Stomach (tissue), 9 donors: Measurements from ENCODE around the gene PRXL2B. TPM values are rescaled to one million over a fixed set of nuclear protein-coding genes. Genes with fewer than 3 reads are reported as not detected.

ENCODE experiments used
- DNase-seq, 2 donors: peaks; one replicate each; pipeline versions ENCODE4 v3.0.0 to v3.0.0-alpha.2; 2013 to 2019
- H3K27ac ChIP-seq, 5 donors: fragments of 200-600 bp in 4 of 5; sonication (generic) in 4 of 5; one replicate each; pipeline ENCODE4 v1.5.1; 2013 to 2019; ENCODE audit warnings: mild to moderate bottlenecking in 1 of 5, moderate library complexity in 1 of 5
- H3K27me3 ChIP-seq, 3 donors: fragments of 200-600 bp; sonication (generic); one replicate each; pipeline ENCODE4 v1.5.1; 2017 to 2019; ENCODE audit warnings: mixed run types in 1 of 3
- H3K36me3 ChIP-seq, 4 donors: fragments of 200-600 bp; sonication (generic); 1 replicate in 3 of 4; 2 replicates in 1 of 4; pipeline ENCODE4 v1.5.1; 2016 to 2019
- H3K4me1 ChIP-seq, 4 donors: fragments of 200-600 bp; sonication (generic); one replicate each; pipeline ENCODE4 v1.5.1; 2016 to 2019
- H3K4me3 ChIP-seq, 4 donors: fragments of 200-600 bp; sonication (generic) in 3 of 4; one replicate each; pipeline ENCODE4 v1.5.1; 2016 to 2019; ENCODE audit warnings: mild to moderate bottlenecking in 1 of 4
- H3K9me3 ChIP-seq, 4 donors: fragments of 200-600 bp; sonication (generic); one replicate each; pipeline ENCODE4 v1.5.1; 2016 to 2019
- EP300 ChIP-seq: sonication (generic); formaldehyde crosslinking; IDR thresholded peaks from one replicate; pipeline ENCODE4 v1.6.1; 2017; ENCODE audit warnings: antibody characterized with exemption
- POLR2A ChIP-seq, 4 donors: fragments of 450-650 bp; IDR thresholded peaks; one replicate each; pipeline ENCODE4 v1.6.1; 2016; ENCODE audit warnings: antibody characterized with exemption in 4 of 4, control low read depth in 2 of 4, mild to moderate bottlenecking in 1 of 4, moderate library complexity in 1 of 4
- POLR2AphosphoS5 ChIP-seq, 3 donors: sonication (generic); formaldehyde crosslinking; IDR thresholded peaks; one replicate each; pipeline ENCODE4 v1.6.1; 2016; ENCODE audit warnings: antibody characterized with exemption in 3 of 3
- WGBS, 5 donors: extraction: QIAGEN DNeasy Blood & Tissue Kit in 3 of 5; methylation state at CpG; one replicate each; pipeline versions ENCODE4 v1.1.5 to v1.1.7; 2013 to 2018; 5-methylcytosine and 5-hydroxymethylcytosine counted together
- intact Hi-C: fragments of 100-400 bp; cut with DNase I; formaldehyde crosslinking; loops from one replicate; pipeline ENCODE4 v1.15.1; 2023; ENCODE audit warnings: low total_unique reads
- polyA plus RNA-seq, 3 donors: library from polyadenylated mRNA; stranded (reverse); fragments of 200-250 nt; gene quantifications; one replicate each; pipeline ENCODE4 v1.2.3, GENCODE V29; 2013
- total RNA-seq, 5 donors: library from RNA; depleted of rRNA; stranded (reverse); fragments of >200 nt; gene quantifications; one replicate each; pipeline versions ENCODE4 v1.1.0 to v1.2.3, GENCODE V29; 2014 to 2016
- TF ChIP-seq, protein P1 (sequence below), 7 experiments: fragments of 450-650 bp in 4 of 7; fragments of 200-600 bp in 3 of 7; sonication (generic) in 3 of 7; IDR thresholded peaks; one replicate each; pipeline ENCODE4 v1.5.1; 2016 to 2019; ENCODE audit warnings: antibody characterized with exemption in 7 of 7, control low read depth in 2 of 7, mild to moderate bottlenecking in 1 of 7
- donor health status: healthy with polysubstance abuse.
- donor health status: Bipolar disorder and iron deficiency.
- donor health status: healthy.

The PRXL2B gene
- total and polyA plus RNA-seq, 8 donors: 8.5 to 668 (median 21.0) TPM

DNA sequence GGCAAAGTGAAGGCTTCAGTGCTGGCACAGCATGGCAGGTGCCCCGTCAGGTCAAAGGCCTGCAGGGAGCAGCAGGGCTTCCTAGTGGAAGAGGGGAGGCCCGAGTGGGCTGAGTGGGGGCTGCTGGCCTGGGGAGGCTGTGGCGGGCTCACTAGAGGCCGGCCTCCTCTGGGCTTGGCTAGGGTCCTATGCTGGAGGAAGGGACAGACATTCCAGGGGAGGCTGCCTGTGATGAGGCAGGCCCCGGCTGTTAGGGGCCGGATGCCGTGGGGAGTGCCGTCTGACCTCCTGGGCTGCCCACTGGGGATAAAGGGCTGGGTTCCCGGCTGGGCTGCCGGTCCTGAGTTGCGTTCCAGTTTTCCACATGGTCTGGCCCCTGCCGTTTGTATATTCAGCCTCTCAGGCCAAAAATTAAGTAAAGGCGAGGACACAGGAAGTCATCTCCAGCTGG, 21.1 kb downstream of the PRXL2B start:
- no peaks in the 10 kb centered on the region for H3K36me3 ChIP-seq
- H3K27me3 ChIP-seq: peaks cover 0 to 71% (median 16%) of the 10 kb centered on the region in 3 donors
- WGBS, 5 donors: 66 to 81% (median 69%) methylated on average over 10 to 13 of the region's 13 CpGs
- DNase-seq: peak in 1 of 2 donors; percentile 81
- no peaks in the 10 kb centered on the region for H3K9me3 ChIP-seq
- H3K4me3 ChIP-seq: no peak overlapping the region
- peaks cover 0 to 20% (median 10%) of the 10 kb centered on the region in 4 donors for H3K4me1 ChIP-seq
- H3K27ac ChIP-seq: no peak overlapping the region
- TF ChIP-seq, protein P1, sequence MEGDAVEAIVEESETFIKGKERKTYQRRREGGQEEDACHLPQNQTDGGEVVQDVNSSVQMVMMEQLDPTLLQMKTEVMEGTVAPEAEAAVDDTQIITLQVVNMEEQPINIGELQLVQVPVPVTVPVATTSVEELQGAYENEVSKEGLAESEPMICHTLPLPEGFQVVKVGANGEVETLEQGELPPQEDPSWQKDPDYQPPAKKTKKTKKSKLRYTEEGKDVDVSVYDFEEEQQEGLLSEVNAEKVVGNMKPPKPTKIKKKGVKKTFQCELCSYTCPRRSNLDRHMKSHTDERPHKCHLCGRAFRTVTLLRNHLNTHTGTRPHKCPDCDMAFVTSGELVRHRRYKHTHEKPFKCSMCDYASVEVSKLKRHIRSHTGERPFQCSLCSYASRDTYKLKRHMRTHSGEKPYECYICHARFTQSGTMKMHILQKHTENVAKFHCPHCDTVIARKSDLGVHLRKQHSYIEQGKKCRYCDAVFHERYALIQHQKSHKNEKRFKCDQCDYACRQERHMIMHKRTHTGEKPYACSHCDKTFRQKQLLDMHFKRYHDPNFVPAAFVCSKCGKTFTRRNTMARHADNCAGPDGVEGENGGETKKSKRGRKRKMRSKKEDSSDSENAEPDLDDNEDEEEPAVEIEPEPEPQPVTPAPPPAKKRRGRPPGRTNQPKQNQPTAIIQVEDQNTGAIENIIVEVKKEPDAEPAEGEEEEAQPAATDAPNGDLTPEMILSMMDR (IDR thresholded peaks at IDR 0.05): no peak
- TF ChIP-seq POLR2A (IDR thresholded peaks at IDR 0.05) (no peak), POLR2AphosphoS5 (IDR thresholded peaks at IDR 0.05) (no peak), EP300 (no peak)
- intact Hi-C loops: no loop called here

DNA sequence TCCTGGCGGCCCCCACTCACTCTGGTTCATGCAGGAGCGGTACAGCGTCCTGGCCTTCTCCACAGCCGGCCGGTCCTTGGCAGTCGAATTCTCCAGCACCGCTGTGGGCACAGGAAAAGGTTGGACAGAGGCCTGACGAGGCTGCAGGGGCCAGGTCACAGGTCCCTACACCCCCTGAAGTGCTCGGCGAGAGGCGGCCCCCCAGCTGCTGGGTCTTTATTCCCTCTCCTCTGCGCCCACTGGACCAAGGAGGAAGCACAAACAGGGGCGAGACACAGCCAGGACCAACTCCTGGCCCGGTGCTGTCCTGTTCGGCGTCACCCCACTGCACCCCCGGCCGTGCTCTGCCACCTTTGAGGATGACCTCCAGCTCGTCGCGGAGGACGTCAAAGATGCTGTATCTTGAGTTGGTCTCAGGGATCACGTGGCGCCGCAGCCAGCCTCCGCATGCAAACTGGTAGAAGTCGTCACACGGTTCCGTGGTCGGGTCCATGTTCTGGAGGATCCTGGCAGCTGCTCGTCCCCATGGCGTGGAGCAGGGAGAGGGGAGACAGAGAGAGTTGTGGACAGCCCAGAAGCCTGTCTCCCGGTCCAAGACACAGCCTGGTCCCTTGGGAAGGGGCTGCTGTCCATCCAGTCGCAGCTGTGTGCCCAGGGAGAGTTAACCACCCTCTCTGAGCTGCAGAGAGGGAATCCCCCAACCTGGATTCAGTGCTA, 22.9 kb downstream of the PRXL2B start:
- H3K4me3 ChIP-seq: no peak overlapping the region
- H3K27me3 ChIP-seq: peaks cover 0 to 62% (median 12%) of the 10 kb centered on the region in 3 donors
- 88 to 93% (median 92%) methylated on average over 12 to 34 of the region's 34 CpGs for WGBS, 5 donors
- TF ChIP-seq EP300: no peak
- no peak for TF ChIP-seq POLR2A (IDR thresholded peaks at IDR 0.05)
- no peak for TF ChIP-seq POLR2AphosphoS5 (IDR thresholded peaks at IDR 0.05)
- TF ChIP-seq, protein P1 (IDR thresholded peaks at IDR 0.05): no peak
- H3K36me3 ChIP-seq: no peaks in the 10 kb centered on the region
- peaks cover 0 to 20% (median 10%) of the 10 kb centered on the region in 4 donors for H3K4me1 ChIP-seq
- no peak overlapping the region for H3K27ac ChIP-seq
- peaks cover 0 to 15% (median 14%) of the 10 kb centered on the region in 4 donors for H3K9me3 ChIP-seq
- DNase-seq: peak in 1 of 2 donors; percentile 4
- intact Hi-C loops: loop anchor here (10.0 kb wide), 1 partner anchor 175 kb away; no protein-coding TSS in a partner anchor

DNA sequence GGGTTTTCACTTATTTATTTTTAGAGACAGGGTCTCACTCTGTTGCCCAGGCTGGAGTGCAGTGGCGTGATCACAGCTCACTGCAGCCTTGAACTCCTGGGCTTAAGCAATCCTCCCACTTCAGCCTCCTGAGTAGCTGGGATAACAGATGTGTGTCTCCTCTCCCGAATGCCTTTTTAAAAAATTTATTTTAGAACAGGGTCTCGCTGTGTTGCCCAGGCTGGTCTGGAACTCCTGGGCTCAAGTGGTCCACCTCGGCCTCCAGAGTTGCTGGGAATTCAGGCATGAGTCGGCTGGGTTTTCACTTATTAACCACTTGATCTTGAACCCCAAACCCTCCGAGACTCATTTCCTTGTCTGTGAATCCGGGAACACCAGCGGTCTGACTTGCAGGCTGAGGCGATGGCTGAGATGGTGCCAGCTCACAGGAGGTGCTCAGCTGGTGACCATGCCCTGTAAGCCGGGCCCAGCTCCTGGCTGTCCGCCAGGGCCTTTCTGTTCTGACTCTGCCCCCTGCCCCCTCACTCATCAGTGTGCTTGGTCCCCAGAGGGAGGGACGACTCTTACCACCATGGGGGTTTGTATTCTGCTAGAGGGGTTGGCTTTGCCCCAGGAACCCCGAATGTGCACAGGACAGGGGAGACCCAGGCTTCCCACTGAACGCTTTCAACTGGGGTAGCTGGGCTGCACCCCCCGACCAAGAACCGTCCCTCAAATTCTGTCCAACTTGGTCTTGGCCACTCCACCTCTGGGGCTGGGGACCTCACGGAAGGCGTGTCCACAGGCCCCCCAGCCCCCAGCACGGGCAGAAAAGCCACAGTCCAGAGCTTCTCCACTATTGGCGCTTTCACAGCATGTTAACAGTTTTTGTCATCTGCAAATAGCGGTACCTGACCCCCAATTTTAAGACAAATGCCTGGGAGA, 23.7 kb downstream of the PRXL2B start:
- peak in 1 of 2 donors; percentile 42 for DNase-seq
- H3K4me1 ChIP-seq: peaks cover 0 to 20% (median 10%) of the 10 kb centered on the region in 4 donors
- no peak overlapping the region for H3K27ac ChIP-seq
- peaks cover 0 to 54% (median 12%) of the 10 kb centered on the region in 3 donors for H3K27me3 ChIP-seq
- peak overlapping the region in 1 of 4 donors; percentile 22 for H3K4me3 ChIP-seq
- intact Hi-C loops: loop anchor here (10.0 kb wide), 1 partner anchor 175 kb away; no protein-coding TSS in a partner anchor
- TF ChIP-seq, protein P1 (IDR thresholded peaks at IDR 0.05): no peak
- no peak for TF ChIP-seq EP300
- no peak for TF ChIP-seq POLR2AphosphoS5 (IDR thresholded peaks at IDR 0.05)
- no peak for TF ChIP-seq POLR2A (IDR thresholded peaks at IDR 0.05)
- H3K36me3 ChIP-seq: no peaks in the 10 kb centered on the region
- peaks cover 0 to 22% (median 21%) of the 10 kb centered on the region in 4 donors for H3K9me3 ChIP-seq
- 48 to 66% (median 55%) methylated on average over 17 to 21 of the region's 21 CpGs for WGBS, 5 donors

DNA sequence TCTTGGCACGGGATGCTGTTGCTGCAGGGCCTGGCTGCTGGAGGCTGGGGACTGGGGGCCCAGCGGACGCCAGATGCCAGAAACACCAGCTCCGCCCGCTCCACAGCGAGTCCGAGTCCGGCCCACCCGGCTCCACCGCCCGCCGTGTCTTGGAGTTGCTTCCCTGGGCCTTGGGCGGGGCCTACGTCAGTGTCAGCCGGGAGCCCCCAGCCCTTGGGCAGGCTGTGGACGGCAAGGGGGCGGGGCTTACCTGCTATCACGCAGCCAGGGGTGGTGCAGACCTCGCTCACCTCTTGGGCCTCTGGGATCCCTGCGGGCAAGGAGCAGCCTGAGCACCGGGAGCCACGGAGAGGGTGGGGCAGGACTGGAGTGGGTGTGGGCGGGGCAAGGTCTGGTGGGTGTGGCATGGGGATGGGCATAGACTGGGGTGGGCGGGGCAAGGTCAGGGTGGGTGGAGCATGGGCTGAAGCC, 24.5 kb downstream of the PRXL2B start:
- DNase-seq: peak; percentile 56 to 83
- H3K4me1 ChIP-seq: peaks cover 0 to 20% (median 10%) of the 10 kb centered on the region in 4 donors
- 7 to 19% (median 10%) methylated on average over 9 to 24 of the region's 24 CpGs for WGBS, 5 donors
- intact Hi-C loops: loop anchor here (10.0 kb wide), 1 partner anchor 176 kb away; no protein-coding TSS in a partner anchor
- peak overlapping the region in 3 of 4 donors; percentile 18 to 27 (median 22) for H3K4me3 ChIP-seq
- H3K27me3 ChIP-seq: peaks cover 0 to 46% (median 12%) of the 10 kb centered on the region in 3 donors
- no peak overlapping the region for H3K27ac ChIP-seq
- no peaks in the 10 kb centered on the region for H3K36me3 ChIP-seq
- TF ChIP-seq POLR2A (IDR thresholded peaks at IDR 0.05): no peak
- TF ChIP-seq EP300: no peak
- no peak for TF ChIP-seq POLR2AphosphoS5 (IDR thresholded peaks at IDR 0.05)
- TF ChIP-seq, protein P1 (IDR thresholded peaks at IDR 0.05): no peak
- H3K9me3 ChIP-seq: peaks cover 0 to 29% (median 26%) of the 10 kb centered on the region in 4 donors
